Thyroid gland (tissue), 4 donors: ENCODE measurements around the gene PLEKHA6. TPM values are rescaled to one million over a fixed set of nuclear protein-coding genes. Genes with fewer than 3 reads are reported as not detected.

ENCODE experiments used
- DNase-seq, 2 donors: peaks; one replicate each; pipeline ENCODE4 v3.0.0-alpha.2; 2019
- H3K27ac ChIP-seq, 3 donors: fragments of 200-600 bp; sonication (generic); 1 replicate in 2 of 3; 2 replicates in 1 of 3; pipeline ENCODE4 v1.5.1; 2016 to 2019; ENCODE audit warnings: mild to moderate bottlenecking in 1 of 3, moderate library complexity in 1 of 3
- H3K27me3 ChIP-seq: fragments of 200-600 bp; sonication (generic); one replicate; pipeline ENCODE4 v1.5.1; 2019
- H3K36me3 ChIP-seq, 2 donors: fragments of 200-600 bp; sonication (generic); one replicate each; pipeline ENCODE4 v1.5.1; 2016 to 2019
- H3K4me1 ChIP-seq, 2 donors: fragments of 200-600 bp; sonication (generic); one replicate each; pipeline ENCODE4 v1.5.1; 2017 to 2019
- H3K4me3 ChIP-seq, 3 donors: fragments of 200-600 bp; sonication (generic); replicated peaks in 1 of 3; 1 replicate in 2 of 3; 2 replicates in 1 of 3; pipeline ENCODE4 v1.5.1; 2016; ENCODE audit warnings: mild to moderate bottlenecking in 1 of 3
- H3K9me3 ChIP-seq: fragments of 200-600 bp; sonication (generic); one replicate; pipeline ENCODE4 v1.5.1; 2017
- CTCF ChIP-seq, 6 experiments: fragments of 200-600 bp in 3 of 6; fragments of 450-650 bp in 3 of 6; sonication (generic) in 3 of 6; IDR thresholded peaks; one replicate each; pipeline ENCODE4 v1.5.1; 2016 to 2019; ENCODE audit warnings: antibody characterized with exemption in 6 of 6, mild to moderate bottlenecking in 2 of 6, inconsistent platforms in 1 of 6, moderate library complexity in 1 of 6
- POLR2A ChIP-seq, 2 donors: fragments of 450-650 bp; IDR thresholded peaks; one replicate each; pipeline ENCODE4 v1.6.1; 2017; ENCODE audit warnings: antibody characterized with exemption in 2 of 2, mild to moderate bottlenecking in 2 of 2, moderate library complexity in 1 of 2
- WGBS, 2 donors: methylation state at CpG; one replicate each; pipeline ENCODE4 v1.1.5; 2017; 5-methylcytosine and 5-hydroxymethylcytosine counted together
- intact Hi-C: fragments of 100-400 bp; cut with DNase I; formaldehyde crosslinking; loops from one replicate; pipeline ENCODE4 v1.15.1; 2023
- total RNA-seq, 4 donors: library from RNA; depleted of rRNA; stranded (reverse); fragments of >200 nt; gene quantifications; one replicate each; pipeline ENCODE4 v1.2.3, GENCODE V29; 2016

The PLEKHA6 gene
- total RNA-seq, 4 donors from 2014 or later: 2.9 to 8.9 (median 4.0) TPM

- TF ChIP-seq POLR2A (IDR thresholded peaks at IDR 0.05) (no peak), CTCF (IDR thresholded peaks at IDR 0.05) (no peak)
- Histone ChIP-seq H3K9me3 (no peaks in the 10 kb centered on the region), H3K4me3 (no peak overlapping the region), H3K4me1 (peaks cover 0 to 1% of the 10 kb centered on the region in 2 donors), H3K27ac (no peak overlapping the region), H3K27me3 (no peaks in the 10 kb centered on the region), H3K36me3 (no peaks in the 10 kb centered on the region)
- 26 to 33% methylated on average over 16 to 20 of the region's 20 CpGs for WGBS, 2 donors
- DNase-seq: peak; percentile 39 to 49
- intact Hi-C loops: no loop called here
Measured at GRCh38 chr1:204350857-204351573, 8.7 kb downstream of the PLEKHA6 start.

GRCh38 chr1:204350312-204350711, 9.4 kb downstream of the PLEKHA6 start:
- no peaks in the 10 kb centered on the region for H3K36me3 ChIP-seq
- H3K4me3 ChIP-seq: no peak overlapping the region
- TF ChIP-seq POLR2A (IDR thresholded peaks at IDR 0.05) (no peak), CTCF (IDR thresholded peaks at IDR 0.05) (no peak)
- H3K27ac ChIP-seq: no peak overlapping the region
- DNase-seq: no peak
- no peaks in the 10 kb centered on the region for H3K27me3 ChIP-seq
- H3K4me1 ChIP-seq: peaks cover 0 to 8% of the 10 kb centered on the region in 2 donors
- intact Hi-C loops: no loop called here
- H3K9me3 ChIP-seq: no peaks in the 10 kb centered on the region
- WGBS, 2 donors: 58 to 70% methylated on average over 6 of the region's 6 CpGs

- 78 to 86% methylated on average over 7 of the region's 7 CpGs for WGBS, 2 donors
- intact Hi-C loops: no loop called here
- Histone ChIP-seq H3K36me3 (no peaks in the 10 kb centered on the region), H3K27ac (no peak overlapping the region), H3K9me3 (no peaks in the 10 kb centered on the region), H3K4me3 (no peak overlapping the region), H3K27me3 (no peaks in the 10 kb centered on the region), H3K4me1 (peaks cover 0 to 11% of the 10 kb centered on the region in 2 donors)
- DNase-seq: no peak
- no peak for TF ChIP-seq CTCF (IDR thresholded peaks at IDR 0.05)
- TF ChIP-seq POLR2A (IDR thresholded peaks at IDR 0.05): no peak
Measured at GRCh38 chr1:204349602-204350001, 10.1 kb downstream of the PLEKHA6 start.

- no peak for TF ChIP-seq CTCF (IDR thresholded peaks at IDR 0.05)
- no peak for TF ChIP-seq POLR2A (IDR thresholded peaks at IDR 0.05)
- Histone ChIP-seq H3K4me1 (peaks cover 0 to 11% of the 10 kb centered on the region in 2 donors), H3K27me3 (no peaks in the 10 kb centered on the region), H3K36me3 (no peaks in the 10 kb centered on the region), H3K4me3 (no peak overlapping the region), H3K9me3 (no peaks in the 10 kb centered on the region), H3K27ac (peak overlapping the region in 2 of 3 donors; percentile 33 to 36)
- intact Hi-C loops: no loop called here
- DNase-seq: peak; percentile 10 to 15
- WGBS, 2 donors: 41 to 47% methylated on average over 5 to 6 of the region's 6 CpGs
Measured at GRCh38 chr1:204348722-204349121, 11.0 kb downstream of the PLEKHA6 start.

- Histone ChIP-seq H3K4me3 (no peak overlapping the region), H3K36me3 (no peaks in the 10 kb centered on the region)
Measured at GRCh38 chr1:204348242-204348641, 11.5 kb downstream of the PLEKHA6 start.

More at GRCh38 chr1:204348242-204348641, 11.5 kb downstream of the PLEKHA6 start:
- intact Hi-C loops: no loop called here
- WGBS, 2 donors: 82 to 83% methylated on average over 6 of the region's 6 CpGs
- no peaks in the 10 kb centered on the region for H3K27me3 ChIP-seq
- TF ChIP-seq CTCF (IDR thresholded peaks at IDR 0.05): no peak
- no peak for TF ChIP-seq POLR2A (IDR thresholded peaks at IDR 0.05)
- H3K4me1 ChIP-seq: peaks cover 0 to 11% of the 10 kb centered on the region in 2 donors
- no peak for DNase-seq
- no peaks in the 10 kb centered on the region for H3K9me3 ChIP-seq
- H3K27ac ChIP-seq: peak overlapping the region in 1 of 3 donors; percentile 33
